WERI-Rb-1 (cell line): ENCODE results near the gene ZNF334.

Source experiments
- DNase-seq: peaks from one replicate; pipeline ENCODE4 v3.0.0-alpha.2; 2020
- H3K27ac ChIP-seq: fragments of 250-450 bp; sonication (Bioruptor Pico); 2 replicates; pipeline ENCODE4 v1.5.1; 2020; ENCODE audit warnings: mild to moderate bottlenecking, moderate library complexity
- H3K27me3 ChIP-seq: fragments of 250-450 bp; sonication (Bioruptor Pico); 2 replicates; pipeline ENCODE4 v1.5.1; 2021; ENCODE audit warnings: mild to moderate bottlenecking, low read depth, moderate library complexity; ENCODE audit not compliant: insufficient read depth, severe bottlenecking
- H3K36me3 ChIP-seq: fragments of 250-450 bp; sonication (Bioruptor Pico); 2 replicates; pipeline ENCODE4 v1.5.1; 2020; ENCODE audit warnings: mild to moderate bottlenecking, moderate library complexity
- H3K4me3 ChIP-seq: 2 replicates; pipeline ENCODE4 v1.5.1; 2011; ENCODE audit warnings: low read depth, mild to moderate bottlenecking, control low read depth, low read length
- H3K9me3 ChIP-seq: fragments of 250-450 bp; sonication (Bioruptor Pico); 2 replicates; pipeline ENCODE4 v1.5.1; 2021; ENCODE audit warnings: mild to moderate bottlenecking, moderate library complexity; ENCODE audit not compliant: severe bottlenecking
- TF ChIP-seq, protein P1 (sequence below): IDR thresholded peaks from 2 replicates; pipeline ENCODE4 v1.5.1; 2011; ENCODE audit warnings: low read depth, mild to moderate bottlenecking, control low read depth, inconsistent platforms, low read length

The ZNF334 gene

DNA sequence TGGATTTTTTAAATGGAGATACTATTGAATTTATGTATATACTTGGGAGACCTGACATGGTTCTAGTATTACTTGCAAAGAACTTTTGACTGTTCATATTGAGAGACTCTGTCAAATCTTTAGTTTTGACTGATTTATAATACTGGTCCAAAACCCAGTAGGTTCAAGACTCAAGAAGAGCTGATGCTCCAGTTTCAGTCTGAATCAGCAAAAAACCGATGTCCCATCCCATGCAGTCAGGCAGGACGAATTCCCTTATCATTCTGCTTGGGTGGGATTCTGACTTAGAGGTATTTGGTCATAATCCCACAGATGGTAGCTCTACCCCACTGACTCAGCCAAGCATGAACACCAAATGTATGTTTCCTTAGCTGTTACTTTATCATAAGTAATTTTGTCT lies 29.5 kb downstream of the ZNF334 start:
- no peak for DNase-seq
- no peaks in the 10 kb centered on the region for H3K27me3 ChIP-seq
- H3K36me3 ChIP-seq, result no peaks in the 10 kb centered on the region
- H3K9me3 ChIP-seq, result no peaks in the 10 kb centered on the region
- H3K4me3 ChIP-seq, result no peak overlapping the region
- no peak overlapping the region for H3K27ac ChIP-seq
- TF ChIP-seq, protein P1, sequence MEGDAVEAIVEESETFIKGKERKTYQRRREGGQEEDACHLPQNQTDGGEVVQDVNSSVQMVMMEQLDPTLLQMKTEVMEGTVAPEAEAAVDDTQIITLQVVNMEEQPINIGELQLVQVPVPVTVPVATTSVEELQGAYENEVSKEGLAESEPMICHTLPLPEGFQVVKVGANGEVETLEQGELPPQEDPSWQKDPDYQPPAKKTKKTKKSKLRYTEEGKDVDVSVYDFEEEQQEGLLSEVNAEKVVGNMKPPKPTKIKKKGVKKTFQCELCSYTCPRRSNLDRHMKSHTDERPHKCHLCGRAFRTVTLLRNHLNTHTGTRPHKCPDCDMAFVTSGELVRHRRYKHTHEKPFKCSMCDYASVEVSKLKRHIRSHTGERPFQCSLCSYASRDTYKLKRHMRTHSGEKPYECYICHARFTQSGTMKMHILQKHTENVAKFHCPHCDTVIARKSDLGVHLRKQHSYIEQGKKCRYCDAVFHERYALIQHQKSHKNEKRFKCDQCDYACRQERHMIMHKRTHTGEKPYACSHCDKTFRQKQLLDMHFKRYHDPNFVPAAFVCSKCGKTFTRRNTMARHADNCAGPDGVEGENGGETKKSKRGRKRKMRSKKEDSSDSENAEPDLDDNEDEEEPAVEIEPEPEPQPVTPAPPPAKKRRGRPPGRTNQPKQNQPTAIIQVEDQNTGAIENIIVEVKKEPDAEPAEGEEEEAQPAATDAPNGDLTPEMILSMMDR, result no peak

DNA sequence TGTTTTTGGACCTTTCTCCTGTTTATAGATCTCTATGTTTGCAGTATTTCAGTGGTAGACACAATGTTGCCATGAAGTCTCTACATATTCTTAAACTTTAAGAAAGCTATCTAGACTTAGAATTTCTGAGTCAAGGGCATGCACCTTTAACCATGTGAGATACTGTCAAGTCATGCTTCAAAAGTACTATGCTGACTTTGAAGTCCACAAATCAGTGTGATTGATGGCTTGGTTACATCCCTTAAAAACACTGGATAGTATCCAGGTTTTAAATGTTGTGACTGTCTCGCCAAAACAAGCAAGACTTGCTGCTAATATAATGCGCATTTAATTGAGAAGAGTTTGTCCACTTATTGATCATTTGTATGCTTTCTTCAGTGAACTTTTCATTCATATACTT lies 30.5 kb downstream of the ZNF334 start:
- Histone ChIP-seq H3K27ac (no peak overlapping the region), H3K4me3 (no peak overlapping the region), H3K9me3 (no peaks in the 10 kb centered on the region), H3K27me3 (no peaks in the 10 kb centered on the region), H3K36me3 (no peaks in the 10 kb centered on the region)
- TF ChIP-seq, protein P1, result no peak
- no peak for DNase-seq

DNA sequence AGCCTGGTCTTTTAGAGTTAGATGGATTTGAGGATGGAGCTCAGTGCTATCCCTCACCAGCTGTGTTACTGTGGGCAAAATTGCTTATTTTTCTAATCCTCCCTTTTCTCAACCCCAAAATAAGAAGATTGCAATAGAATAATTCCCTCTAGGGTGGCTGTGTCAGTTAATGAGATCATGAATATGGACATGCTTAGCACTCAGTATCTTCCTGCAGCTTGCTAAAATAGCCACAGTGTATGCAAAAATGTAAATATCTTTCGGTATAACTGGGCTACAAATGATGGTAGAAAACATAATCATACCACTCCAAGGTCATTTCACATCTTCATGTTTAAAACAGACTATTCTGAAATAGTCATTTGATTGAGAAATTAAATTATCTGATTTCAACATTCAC lies 35.7 kb downstream of the ZNF334 start:
- Histone ChIP-seq H3K4me3 (no peak overlapping the region), H3K36me3 (no peaks in the 10 kb centered on the region), H3K27me3 (no peaks in the 10 kb centered on the region), H3K9me3 (no peaks in the 10 kb centered on the region), H3K27ac (no peak overlapping the region)
- TF ChIP-seq, protein P1, result no peak
- no peak for DNase-seq

DNA sequence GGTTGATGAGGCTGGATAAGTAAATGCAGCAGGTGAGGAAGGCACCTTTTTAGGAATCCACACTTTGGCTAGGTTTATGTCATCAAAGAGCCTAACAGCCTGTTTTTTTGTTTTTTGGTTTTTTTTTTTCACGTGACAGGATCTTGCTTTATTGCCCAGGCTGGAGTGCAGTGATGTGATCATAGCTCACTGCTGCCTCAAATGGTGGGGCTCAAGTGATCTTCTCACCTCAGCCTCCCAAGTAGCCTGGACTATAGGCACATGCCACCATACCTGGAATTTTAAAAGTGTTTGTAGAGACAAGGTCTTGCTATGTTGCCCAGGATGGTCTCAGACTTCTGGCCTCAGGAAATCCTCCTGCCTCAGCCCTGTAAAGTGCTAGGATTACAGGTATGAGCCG lies 36.1 kb downstream of the ZNF334 start:
- TF ChIP-seq, protein P1, result no peak
- Histone ChIP-seq H3K27me3 (no peaks in the 10 kb centered on the region), H3K36me3 (no peaks in the 10 kb centered on the region), H3K4me3 (no peak overlapping the region), H3K9me3 (no peaks in the 10 kb centered on the region), H3K27ac (no peak overlapping the region)
- no peak for DNase-seq

DNA sequence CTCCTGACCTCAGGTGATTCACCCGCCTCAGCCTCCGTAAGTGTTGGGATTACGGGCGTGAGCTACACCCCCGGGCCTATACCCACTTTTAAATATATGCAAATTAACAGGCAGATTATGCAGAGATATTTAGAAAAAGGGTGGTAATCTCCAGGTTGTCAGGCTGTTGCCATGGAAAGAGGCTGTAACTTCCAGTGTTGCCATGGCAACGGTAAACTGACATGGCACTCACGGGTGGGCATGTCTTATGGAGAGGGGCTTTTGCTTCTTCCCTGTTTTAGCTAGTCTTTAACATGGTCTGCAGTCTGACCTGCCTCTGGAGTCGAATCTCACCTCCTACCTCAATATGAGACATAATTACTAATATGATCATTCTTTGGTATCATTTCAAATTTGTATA lies 44.9 kb downstream of the ZNF334 start:
- DNase-seq, result no peak
- TF ChIP-seq, protein P1, result no peak
- no peak overlapping the region for H3K4me3 ChIP-seq

DNA sequence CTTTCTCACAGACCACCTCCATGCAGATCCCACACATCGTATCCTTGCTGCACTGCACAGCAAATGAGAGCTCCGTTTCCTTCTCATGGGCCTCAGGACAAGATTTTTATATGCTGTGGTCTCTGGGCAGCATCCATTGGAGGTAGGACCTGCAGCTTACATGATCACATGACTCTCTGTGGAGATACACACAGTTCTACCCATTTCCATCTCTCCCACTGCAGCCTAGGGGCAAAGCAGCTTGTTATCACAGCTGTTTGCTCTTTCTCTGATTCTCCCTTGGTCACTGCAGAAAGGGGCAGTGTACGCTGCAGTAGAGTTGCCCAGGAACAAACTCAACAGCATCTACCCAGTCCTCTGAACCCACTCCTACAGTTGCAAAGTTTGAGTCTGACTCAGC lies 48.9 kb downstream of the ZNF334 start:
- TF ChIP-seq, protein P1, result no peak
- no peaks in the 10 kb centered on the region for H3K27me3 ChIP-seq
- no peaks in the 10 kb centered on the region for H3K9me3 ChIP-seq
- H3K36me3 ChIP-seq, result no peaks in the 10 kb centered on the region
- H3K4me3 ChIP-seq, result no peak overlapping the region
- no peak overlapping the region for H3K27ac ChIP-seq
- no peak for DNase-seq

More for the DNA sequence above, 44.9 kb downstream of the ZNF334 start:
- no peak overlapping the region for H3K27ac ChIP-seq
- H3K27me3 ChIP-seq, result no peaks in the 10 kb centered on the region
- H3K36me3 ChIP-seq, result no peaks in the 10 kb centered on the region
- H3K9me3 ChIP-seq, result peaks cover 3% of the 10 kb centered on the region
